ENCODE results near the gene TXK. TPM values are rescaled to one million over a fixed set of nuclear protein-coding genes. Genes with fewer than 3 reads are reported as not detected.

Gene TXK
- total and polyA plus RNA-seq, 2 experiments from 2014 or later: 0.14 to 0.40 TPM

- H3K36me3 ChIP-seq (ENCODE audit: insufficient read depth): no peaks in the 10 kb centered on the region
- DNase-seq (ENCODE audit: low spot score) (no peak), ATAC-seq (no peak)
- H3F3A ChIP-seq (replicated peaks; ENCODE audit: low read depth): no peaks in the 10 kb centered on the region
- TF ChIP-seq REST (IDR thresholded peaks at IDR 0.05; ENCODE audit: unreplicated experiment): no peak
- no peak for TF ChIP-seq EZH2phosphoT487 (IDR thresholded peaks at IDR 0.05; ENCODE audit: unreplicated experiment)
- no peak for TF ChIP-seq ZNF114 (CRISPR knock-in tag; IDR thresholded peaks at IDR 0.05)
- TF ChIP-seq STAT1 (IDR thresholded peaks at IDR 0.05; ENCODE audit: unreplicated experiment): no peak
- no peak for TF ChIP-seq ETS1 (IDR thresholded peaks at IDR 0.05)
- TF ChIP-seq EZH2 (IDR thresholded peaks at IDR 0.05; ENCODE audit: low read depth, unreplicated experiment): no peak
- TF ChIP-seq POLR2AphosphoS5 (IDR thresholded peaks at IDR 0.05; ENCODE audit: low read depth): no peak
- no peak for TF ChIP-seq CREB1 (CRISPR knock-in tag; IDR thresholded peaks at IDR 0.05; ENCODE audit: low read depth)
- no peak for TF ChIP-seq ZNF462 (CRISPR knock-in tag; IDR thresholded peaks at IDR 0.05)
- H3K4me3 Mint-ChIP-seq: no peak overlapping the region
- H3K27ac ChIP-seq (ENCODE audit: low read depth): no peak overlapping the region
- H3K27ac Mint-ChIP-seq: no peak overlapping the region
- H3K4me1 ChIP-seq (ENCODE audit: insufficient read depth): peaks cover 7% of the 10 kb centered on the region; the same call in 1 of the 2 replicates
- H3K4me3 ChIP-seq: no peak overlapping the region
- peaks cover 4% of the 10 kb centered on the region; the same call in 1 of the 3 replicates for H3K36me3 Mint-ChIP-seq (ENCODE audit: low read depth)
- H3K27me3 Mint-ChIP-seq (ENCODE audit: insufficient read depth, low read depth, poor library complexity): peaks cover 6% of the 10 kb centered on the region
- H3K79me2 ChIP-seq (replicated peaks; ENCODE audit: insufficient read depth): no peaks in the 10 kb centered on the region
- 0 out of 3 replicates have a peak, but pooled peaks cover 3% of the 10 kb centered on the region for H3K9me3 Mint-ChIP-seq
- H4K20me1 ChIP-seq (replicated peaks; ENCODE audit: insufficient read depth): no peaks in the 10 kb centered on the region
- no peaks in the 10 kb centered on the region for H3K9me2 ChIP-seq (ENCODE audit: insufficient read depth)
- no peak overlapping the region for H3K4me2 ChIP-seq
- H3K4me1 Mint-ChIP-seq: peaks cover 36% of the 10 kb centered on the region
- H3K27me3 ChIP-seq (ENCODE audit: insufficient read depth): no peaks in the 10 kb centered on the region
- H2AFZ ChIP-seq: no peak overlapping the region
These were observed 9.2 kb downstream of the TXK start for GRCh38 chr4:48124870-48125269.

Measured in GM23338 (cell line).